Lower lobe of right lung (tissue), 2 donors: ENCODE measurements around the gene RAB43. TPM values are rescaled to one million over a fixed set of nuclear protein-coding genes. Genes with fewer than 3 reads are reported as not detected.
"Not testable (repeated sequence)": the region's sequence is repeated elsewhere in the genome, so short reads cannot be mapped to it uniquely, and the experiment has no call there.

Source experiments
- ATAC-seq, 2 donors: fragments of 200-7000 bp; cut with Tn5 transposase; one replicate each; pipeline ENCODE4 v1.9.1; 2020 to 2022; ENCODE audit warnings: mild to moderate bottlenecking in 2 of 2, moderate library complexity in 2 of 2
- DNase-seq: peaks from one replicate; pipeline ENCODE4 v3.0.0-alpha.2; 2020
- H3K27ac ChIP-seq: fragments of 200-600 bp; one replicate; pipeline ENCODE4 v1.8.0; 2022
- H3K27me3 ChIP-seq: fragments of 200-600 bp; one replicate; pipeline ENCODE4 v1.8.0; 2022; ENCODE audit warnings: low read depth
- H3K36me3 ChIP-seq: fragments of 200-600 bp; one replicate; pipeline ENCODE4 v1.8.0; 2022; ENCODE audit warnings: mild to moderate bottlenecking
- H3K4me1 ChIP-seq: fragments of 200-600 bp; one replicate; pipeline ENCODE4 v1.8.0; 2022
- H3K4me3 ChIP-seq: fragments of 200-600 bp; one replicate; pipeline ENCODE4 v1.8.0; 2022; ENCODE audit warnings: mild to moderate bottlenecking
- H3K9me3 ChIP-seq: fragments of 200-600 bp; one replicate; pipeline ENCODE4 v1.8.0; 2022
- CTCF ChIP-seq: fragments of 200-600 bp; IDR thresholded peaks from one replicate; pipeline ENCODE4 v1.8.0; 2022; ENCODE audit warnings: antibody characterized with exemption, mild to moderate bottlenecking
- intact Hi-C: fragments of 100-400 bp; cut with DNase I; formaldehyde crosslinking; loops from one replicate; pipeline ENCODE4 v1.11.0; 2022
- total RNA-seq: library from RNA; stranded (reverse); fragmentation: NEBNext Ultra II Directional; extraction: Animal tissue kit (Norgen Biotek cat#: 25700); gene quantifications from one replicate; pipeline ENCODE4 v1.2.1, GENCODE V29; 2021
- donor health status: DM: no; HTN: yes; CAD: no; lungs with severe emphysema.

RAB43 gene
- total RNA-seq, 1 donor from 2014 or later = 29.9 TPM

GRCh38 chr3:129161860-129162271, 40.3 kb upstream of the RAB43 start:
- TF ChIP-seq CTCF = no peak
- intact Hi-C loops = no loop called here
- peak overlapping the region; percentile 86 for H3K4me3 ChIP-seq
- no peak for DNase-seq
- H3K27me3 ChIP-seq = no peaks in the 10 kb centered on the region
- peaks cover 26% of the 10 kb centered on the region for H3K4me1 ChIP-seq
- ATAC-seq = peak; percentile 7 to 12
- H3K27ac ChIP-seq = peak overlapping the region; percentile 95
- H3K9me3 ChIP-seq = no peaks in the 10 kb centered on the region
- peaks cover 37% of the 10 kb centered on the region for H3K36me3 ChIP-seq

GRCh38 chr3:129160891-129161859, 39.6 kb upstream of the RAB43 start, which contains the start of gene ISY1:
ISY1 (minus strand) TSS chr3:129161063; CDS start chr3:129160975, 88 bp downstream.
- peak within 1 kb of the TSS; percentile 86 for H3K4me3 ChIP-seq
- H3K36me3 ChIP-seq = peaks cover 37% of the 10 kb centered on the region
- H3K9me3 ChIP-seq = no peaks in the 10 kb centered on the region
- peak; percentile 94 to 97 for ATAC-seq
- DNase-seq = peak; percentile 89
- peak within 1 kb of the TSS; percentile 95 for H3K27ac ChIP-seq
- peaks cover 26% of the 10 kb centered on the region for H3K4me1 ChIP-seq
- no peaks in the 10 kb centered on the region for H3K27me3 ChIP-seq
- intact Hi-C loops = no loop called here
- TF ChIP-seq CTCF = peak; percentile 67

DNA sequence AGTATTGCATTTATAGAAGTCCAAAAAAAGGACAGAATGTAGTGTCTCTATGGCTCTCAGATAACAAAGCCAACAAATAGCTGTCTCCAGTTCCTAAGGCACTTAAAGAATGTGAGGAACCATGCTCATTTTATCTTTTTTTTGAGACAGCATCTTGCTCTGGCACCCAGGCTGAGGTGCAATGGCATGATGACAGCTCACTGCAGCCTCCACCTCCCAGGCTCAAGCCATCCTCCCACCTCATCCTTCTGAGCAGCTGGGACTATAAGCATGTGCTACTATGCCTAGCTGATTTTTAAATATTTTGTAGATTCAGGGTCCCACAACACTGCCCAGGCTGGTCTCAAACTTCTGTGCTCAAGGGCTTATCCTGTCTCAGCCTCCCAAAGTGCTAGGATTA, 23.2 kb upstream of the RAB43 start:
- ATAC-seq = no peak
- intact Hi-C loops = no loop called here
- Histone ChIP-seq H3K36me3 (peaks cover 88% of the 10 kb centered on the region), H3K4me3 (no peak overlapping the region), H3K9me3 (no peaks in the 10 kb centered on the region), H3K27me3 (no peaks in the 10 kb centered on the region), H3K4me1 (no peaks in the 10 kb centered on the region), H3K27ac (no peak overlapping the region)
- DNase-seq = no peak
- TF ChIP-seq CTCF = no peak

GRCh38 chr3:129141011-129141410, 19.4 kb upstream of the RAB43 start:
- H3K27me3 ChIP-seq, DNase-seq, H3K4me3 ChIP-seq, H3K4me1 ChIP-seq, ATAC-seq, intact Hi-C loops, H3K9me3 ChIP-seq, H3K27ac ChIP-seq: not testable (repeated sequence)
- H3K36me3 ChIP-seq = peaks cover 91% of the 10 kb centered on the region

- Histone ChIP-seq H3K36me3 (peaks cover 91% of the 10 kb centered on the region), H3K4me3 (no peak overlapping the region), H3K27me3 (no peaks in the 10 kb centered on the region), H3K27ac (no peak overlapping the region), H3K4me1 (no peaks in the 10 kb centered on the region), H3K9me3 (no peaks in the 10 kb centered on the region)
- ATAC-seq (no peak), DNase-seq (no peak)
- no peak for TF ChIP-seq CTCF
- intact Hi-C loops = no loop called here
Observed at GRCh38 chr3:129139911-129140310, 18.3 kb upstream of the RAB43 start.

DNA sequence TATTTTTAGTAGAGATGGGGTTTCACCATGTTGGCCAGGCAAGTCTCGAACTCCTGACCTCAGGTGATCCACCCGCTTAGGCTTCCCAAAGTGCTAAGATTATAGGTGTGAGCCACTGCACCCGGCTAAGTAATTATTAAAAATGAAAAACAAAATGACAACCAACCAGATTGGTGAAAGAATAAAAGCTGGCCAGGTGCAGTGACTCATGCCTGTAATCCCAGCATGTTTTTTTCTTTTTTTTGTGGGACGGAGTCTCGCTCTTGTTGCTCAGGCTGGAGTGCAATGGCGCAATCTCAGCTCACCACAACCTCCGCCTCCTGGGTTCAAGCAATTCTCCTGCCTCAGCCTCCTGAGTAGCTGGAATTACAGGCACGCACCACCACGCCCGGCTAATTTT, 14.7 kb upstream of the RAB43 start:
- H3K27ac ChIP-seq, H3K4me3 ChIP-seq, H3K9me3 ChIP-seq, DNase-seq, ATAC-seq, H3K4me1 ChIP-seq, intact Hi-C loops, H3K27me3 ChIP-seq: not testable (repeated sequence)
- H3K36me3 ChIP-seq = peaks cover 96% of the 10 kb centered on the region
